ENCODE results near the gene ILKAP.

DNA sequence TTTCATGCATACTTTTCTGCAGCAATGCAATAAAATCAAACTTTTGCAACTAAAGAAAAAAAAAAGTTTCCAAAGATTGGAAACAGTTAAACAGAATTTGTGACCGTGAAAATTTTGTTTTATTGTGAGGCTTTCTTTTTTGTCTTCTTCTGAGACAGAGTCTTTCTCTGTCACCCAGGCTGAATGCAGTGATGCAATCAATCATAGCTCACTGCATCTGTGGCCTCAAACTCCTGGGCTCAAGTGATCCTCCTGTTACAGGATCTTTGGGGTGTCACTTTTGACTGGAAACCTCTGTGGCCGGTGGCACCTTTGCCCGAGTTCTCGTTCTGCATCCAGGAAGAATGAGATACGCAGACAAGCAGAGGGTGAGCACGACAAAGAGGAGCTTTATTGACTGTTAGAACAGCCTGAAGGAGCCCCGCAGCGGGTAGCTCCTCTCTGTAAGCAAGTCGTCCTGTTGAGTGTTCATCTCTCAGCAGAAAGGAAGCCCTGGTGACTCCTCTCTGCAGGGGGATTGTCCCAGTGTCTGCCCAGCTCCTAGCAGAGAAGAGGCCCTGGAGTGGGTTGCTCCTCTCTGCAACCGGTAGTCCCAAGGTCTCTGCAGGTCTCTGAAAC lies 16.9 kb upstream of the ILKAP start:
- TF ChIP-seq POLR2A (IDR thresholded peaks at IDR 0.05), result no peak
- TF ChIP-seq, protein P1, sequence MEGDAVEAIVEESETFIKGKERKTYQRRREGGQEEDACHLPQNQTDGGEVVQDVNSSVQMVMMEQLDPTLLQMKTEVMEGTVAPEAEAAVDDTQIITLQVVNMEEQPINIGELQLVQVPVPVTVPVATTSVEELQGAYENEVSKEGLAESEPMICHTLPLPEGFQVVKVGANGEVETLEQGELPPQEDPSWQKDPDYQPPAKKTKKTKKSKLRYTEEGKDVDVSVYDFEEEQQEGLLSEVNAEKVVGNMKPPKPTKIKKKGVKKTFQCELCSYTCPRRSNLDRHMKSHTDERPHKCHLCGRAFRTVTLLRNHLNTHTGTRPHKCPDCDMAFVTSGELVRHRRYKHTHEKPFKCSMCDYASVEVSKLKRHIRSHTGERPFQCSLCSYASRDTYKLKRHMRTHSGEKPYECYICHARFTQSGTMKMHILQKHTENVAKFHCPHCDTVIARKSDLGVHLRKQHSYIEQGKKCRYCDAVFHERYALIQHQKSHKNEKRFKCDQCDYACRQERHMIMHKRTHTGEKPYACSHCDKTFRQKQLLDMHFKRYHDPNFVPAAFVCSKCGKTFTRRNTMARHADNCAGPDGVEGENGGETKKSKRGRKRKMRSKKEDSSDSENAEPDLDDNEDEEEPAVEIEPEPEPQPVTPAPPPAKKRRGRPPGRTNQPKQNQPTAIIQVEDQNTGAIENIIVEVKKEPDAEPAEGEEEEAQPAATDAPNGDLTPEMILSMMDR (IDR thresholded peaks at IDR 0.05), result no peak
